ENCODE data around the gene ALK. TPM values are rescaled to one million over a fixed set of nuclear protein-coding genes. Genes with fewer than 3 reads are reported as not detected.

The ALK gene
- polyA plus RNA-seq, 2 of the 4 experiments (the other 2 are of a cell fraction) = not detected

DNA sequence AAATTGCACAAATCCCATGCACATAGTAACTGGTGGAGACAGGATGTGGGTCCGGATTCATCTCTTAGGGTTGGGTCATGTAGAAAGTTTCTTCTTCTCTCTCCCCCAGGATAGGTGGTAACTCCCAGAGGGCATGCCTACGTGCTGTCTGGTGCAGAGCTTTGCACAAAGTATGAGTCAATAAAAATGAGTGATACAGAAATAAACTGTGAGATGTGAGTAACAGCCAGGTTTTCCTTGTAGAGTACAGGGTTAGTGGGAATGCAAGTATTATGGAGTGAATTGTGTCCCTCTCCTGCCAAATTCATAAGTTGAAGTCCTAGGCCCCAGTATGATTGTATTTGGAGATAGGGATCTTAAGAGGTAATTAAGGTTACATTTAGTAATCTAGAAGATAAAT is 289.4 kb downstream of the ALK start:
- CTCF ChIA-PET = no interaction called here
- no peak overlapping the region for H3K27ac ChIP-seq
- TF ChIP-seq RCOR1 (IDR thresholded peaks at IDR 0.05; ENCODE audit: low read depth, low read length) (no peak), POLR2A (IDR thresholded peaks at IDR 0.05; ENCODE audit: low read length) (no peak), CEBPB (IDR thresholded peaks at IDR 0.05) (no peak), HDAC2 (IDR thresholded peaks at IDR 0.05) (no peak), TFCP2L1 (CRISPR knock-in tag; IDR thresholded peaks at IDR 0.05) (no peak), HOXB5 (CRISPR knock-in tag; IDR thresholded peaks at IDR 0.05) (no peak), ZSCAN20 (CRISPR knock-in tag; IDR thresholded peaks at IDR 0.05) (no peak), EHF (CRISPR knock-in tag; IDR thresholded peaks at IDR 0.05) (no peak), ZFP36 (IDR thresholded peaks at IDR 0.05; ENCODE audit: borderline replicate concordance, partially characterized antibody) (no peak), CHD2 (IDR thresholded peaks at IDR 0.05; ENCODE audit: low read length, partially characterized antibody) (no peak), POLR2AphosphoS2 (conservative IDR thresholded peaks at IDR 0.05; ENCODE audit: low read length) (no peak), NPAS2 (CRISPR knock-in tag; IDR thresholded peaks at IDR 0.05; ENCODE audit: borderline replicate concordance) (no peak), ESRRA (IDR thresholded peaks at IDR 0.05; ENCODE audit: borderline replicate concordance, low read length) (no peak), FOXS1 (CRISPR knock-in tag; IDR thresholded peaks at IDR 0.05) (no peak), RNF2 (IDR thresholded peaks at IDR 0.05; ENCODE audit: borderline replicate concordance, low read depth) (no peak)
- TF ChIP-seq, protein P1, sequence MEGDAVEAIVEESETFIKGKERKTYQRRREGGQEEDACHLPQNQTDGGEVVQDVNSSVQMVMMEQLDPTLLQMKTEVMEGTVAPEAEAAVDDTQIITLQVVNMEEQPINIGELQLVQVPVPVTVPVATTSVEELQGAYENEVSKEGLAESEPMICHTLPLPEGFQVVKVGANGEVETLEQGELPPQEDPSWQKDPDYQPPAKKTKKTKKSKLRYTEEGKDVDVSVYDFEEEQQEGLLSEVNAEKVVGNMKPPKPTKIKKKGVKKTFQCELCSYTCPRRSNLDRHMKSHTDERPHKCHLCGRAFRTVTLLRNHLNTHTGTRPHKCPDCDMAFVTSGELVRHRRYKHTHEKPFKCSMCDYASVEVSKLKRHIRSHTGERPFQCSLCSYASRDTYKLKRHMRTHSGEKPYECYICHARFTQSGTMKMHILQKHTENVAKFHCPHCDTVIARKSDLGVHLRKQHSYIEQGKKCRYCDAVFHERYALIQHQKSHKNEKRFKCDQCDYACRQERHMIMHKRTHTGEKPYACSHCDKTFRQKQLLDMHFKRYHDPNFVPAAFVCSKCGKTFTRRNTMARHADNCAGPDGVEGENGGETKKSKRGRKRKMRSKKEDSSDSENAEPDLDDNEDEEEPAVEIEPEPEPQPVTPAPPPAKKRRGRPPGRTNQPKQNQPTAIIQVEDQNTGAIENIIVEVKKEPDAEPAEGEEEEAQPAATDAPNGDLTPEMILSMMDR (IDR thresholded peaks at IDR 0.05) = no peak
- TF ChIP-seq, protein P2, sequence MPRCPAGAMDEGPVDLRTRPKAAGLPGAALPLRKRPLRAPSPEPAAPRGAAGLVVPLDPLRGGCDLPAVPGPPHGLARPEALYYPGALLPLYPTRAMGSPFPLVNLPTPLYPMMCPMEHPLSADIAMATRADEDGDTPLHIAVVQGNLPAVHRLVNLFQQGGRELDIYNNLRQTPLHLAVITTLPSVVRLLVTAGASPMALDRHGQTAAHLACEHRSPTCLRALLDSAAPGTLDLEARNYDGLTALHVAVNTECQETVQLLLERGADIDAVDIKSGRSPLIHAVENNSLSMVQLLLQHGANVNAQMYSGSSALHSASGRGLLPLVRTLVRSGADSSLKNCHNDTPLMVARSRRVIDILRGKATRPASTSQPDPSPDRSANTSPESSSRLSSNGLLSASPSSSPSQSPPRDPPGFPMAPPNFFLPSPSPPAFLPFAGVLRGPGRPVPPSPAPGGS (IDR thresholded peaks at IDR 0.05) = no peak
- TF ChIP-seq, protein P3, sequence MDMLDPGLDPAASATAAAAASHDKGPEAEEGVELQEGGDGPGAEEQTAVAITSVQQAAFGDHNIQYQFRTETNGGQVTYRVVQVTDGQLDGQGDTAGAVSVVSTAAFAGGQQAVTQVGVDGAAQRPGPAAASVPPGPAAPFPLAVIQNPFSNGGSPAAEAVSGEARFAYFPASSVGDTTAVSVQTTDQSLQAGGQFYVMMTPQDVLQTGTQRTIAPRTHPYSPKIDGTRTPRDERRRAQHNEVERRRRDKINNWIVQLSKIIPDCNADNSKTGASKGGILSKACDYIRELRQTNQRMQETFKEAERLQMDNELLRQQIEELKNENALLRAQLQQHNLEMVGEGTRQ (IDR thresholded peaks at IDR 0.05) = no peak
- H3K4me2 ChIP-seq = no peak overlapping the region
- ATAC-seq (no peak), DNase-seq (ENCODE audit: low read depth in 1 of 2, low spot score in 1 of 2) (no peak), FAIRE-seq (no peak)
- WGBS (ENCODE audit: missing lambda C conversion rate) = 24% methylated on average over 2 of the region's 2 CpGs
- no peak overlapping the region for H3K4me3 ChIP-seq
- no peaks in the 10 kb centered on the region for H3K4me1 ChIP-seq
- no peaks in the 10 kb centered on the region for H3K9me3 ChIP-seq
- POLR2A ChIA-PET = no interaction called here

DNA sequence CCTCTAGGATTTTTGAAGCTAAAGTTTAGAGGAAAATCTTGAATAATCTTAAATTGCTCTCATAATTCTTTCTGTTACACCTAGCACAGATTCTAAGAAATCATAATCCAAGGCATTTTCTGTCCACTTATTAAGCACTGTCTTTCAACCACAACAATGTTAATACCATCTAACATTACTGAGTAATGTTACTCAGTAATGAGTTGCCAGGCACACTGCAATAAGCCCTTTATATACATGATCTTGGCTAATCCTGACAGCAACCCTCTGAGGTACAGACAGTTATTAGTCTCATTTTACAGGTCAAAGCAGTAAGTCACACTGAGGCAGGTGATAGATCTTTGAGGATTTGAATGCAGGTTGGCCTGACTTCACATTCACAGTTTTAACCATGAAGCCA is 291.9 kb downstream of the ALK start:
- H3K4me2 ChIP-seq = no peak overlapping the region
- H3K9me3 ChIP-seq = no peaks in the 10 kb centered on the region
- TF ChIP-seq CHD2 (IDR thresholded peaks at IDR 0.05; ENCODE audit: low read length, partially characterized antibody) (no peak), NR3C1 (IDR thresholded peaks at IDR 0.05) (no peak)
- H3K27ac ChIP-seq = no peak overlapping the region
- FAIRE-seq (no peak), DNase-seq (ENCODE audit: low read depth in 1 of 2, low spot score in 1 of 2) (no peak), ATAC-seq (no peak)
- ChIA-PET POLR2A (no interaction called here), CTCF (no interaction called here)
- no peaks in the 10 kb centered on the region for H3K4me1 ChIP-seq
- no peak overlapping the region for H3K4me3 ChIP-seq

DNA sequence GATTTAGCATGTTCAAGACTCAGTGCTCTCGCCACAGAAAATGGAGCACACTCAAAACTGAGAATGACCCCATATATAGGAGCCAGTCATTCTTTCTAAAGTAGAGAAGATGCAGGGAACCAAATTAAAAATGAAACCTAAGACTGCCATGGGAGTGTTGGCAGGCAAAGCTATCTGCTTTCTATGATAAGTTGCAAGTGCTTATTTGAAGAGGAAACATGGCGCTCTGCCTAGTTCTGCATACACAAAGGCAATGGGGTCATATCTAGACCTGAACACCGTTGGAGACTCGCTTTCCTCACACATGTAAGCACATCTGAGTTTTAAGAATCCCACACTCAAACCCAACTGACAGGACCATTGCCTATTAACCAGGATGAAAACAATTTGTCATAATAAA is 292.5 kb downstream of the ALK start:
- 23% methylated on average over 4 of the region's 4 CpGs for WGBS (ENCODE audit: missing lambda C conversion rate)
- Histone ChIP-seq H3K4me2 (no peak overlapping the region), H3K9me3 (no peaks in the 10 kb centered on the region), H3K4me3 (no peak overlapping the region), H3K4me1 (no peaks in the 10 kb centered on the region), H3K27ac (no peak overlapping the region)
- no peak for FAIRE-seq
- DNase-seq (ENCODE audit: low read depth in 1 of 2, low spot score in 1 of 2) = no peak
- TF ChIP-seq PHF8 (IDR thresholded peaks at IDR 0.05; ENCODE audit: borderline replicate concordance, low read depth) (no peak), MAZ (IDR thresholded peaks at IDR 0.05; ENCODE audit: borderline replicate concordance, low read depth, low read length) (no peak), EHF (CRISPR knock-in tag; IDR thresholded peaks at IDR 0.05) (no peak), CBX2 (IDR thresholded peaks at IDR 0.05; ENCODE audit: borderline replicate concordance, low read depth) (no peak), NFE2L2 (conservative IDR thresholded peaks at IDR 0.05; ENCODE audit: low read length) (no peak), EP300 (IDR thresholded peaks at IDR 0.05) (no peak), TFCP2L1 (CRISPR knock-in tag; IDR thresholded peaks at IDR 0.05) (no peak), RCOR1 (IDR thresholded peaks at IDR 0.05; ENCODE audit: low read depth, low read length) (no peak), ZC3H11A (IDR thresholded peaks at IDR 0.05) (no peak), POLR2AphosphoS2 (conservative IDR thresholded peaks at IDR 0.05; ENCODE audit: low read length) (no peak), RARB (CRISPR knock-in tag; IDR thresholded peaks at IDR 0.05) (no peak), HOXB5 (CRISPR knock-in tag; IDR thresholded peaks at IDR 0.05) (no peak)
- TF ChIP-seq, protein P4, sequence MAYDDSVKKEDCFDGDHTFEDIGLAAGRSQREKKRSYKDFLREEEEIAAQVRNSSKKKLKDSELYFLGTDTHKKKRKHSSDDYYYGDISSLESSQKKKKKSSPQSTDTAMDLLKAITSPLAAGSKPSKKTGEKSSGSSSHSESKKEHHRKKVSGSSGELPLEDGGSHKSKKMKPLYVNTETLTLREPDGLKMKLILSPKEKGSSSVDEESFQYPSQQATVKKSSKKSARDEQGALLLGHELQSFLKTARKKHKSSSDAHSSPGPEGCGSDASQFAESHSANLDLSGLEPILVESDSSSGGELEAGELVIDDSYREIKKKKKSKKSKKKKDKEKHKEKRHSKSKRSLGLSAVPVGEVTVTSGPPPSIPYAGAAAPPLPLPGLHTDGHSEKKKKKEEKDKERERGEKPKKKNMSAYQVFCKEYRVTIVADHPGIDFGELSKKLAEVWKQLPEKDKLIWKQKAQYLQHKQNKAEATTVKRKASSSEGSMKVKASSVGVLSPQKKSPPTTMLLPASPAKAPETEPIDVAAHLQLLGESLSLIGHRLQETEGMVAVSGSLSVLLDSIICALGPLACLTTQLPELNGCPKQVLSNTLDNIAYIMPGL (CRISPR knock-in tag; IDR thresholded peaks at IDR 0.05; ENCODE audit: borderline replicate concordance) = no peak
- TF ChIP-seq, protein P5, sequence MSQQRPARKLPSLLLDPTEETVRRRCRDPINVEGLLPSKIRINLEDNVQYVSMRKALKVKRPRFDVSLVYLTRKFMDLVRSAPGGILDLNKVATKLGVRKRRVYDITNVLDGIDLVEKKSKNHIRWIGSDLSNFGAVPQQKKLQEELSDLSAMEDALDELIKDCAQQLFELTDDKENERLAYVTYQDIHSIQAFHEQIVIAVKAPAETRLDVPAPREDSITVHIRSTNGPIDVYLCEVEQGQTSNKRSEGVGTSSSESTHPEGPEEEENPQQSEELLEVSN (IDR thresholded peaks at IDR 0.05; ENCODE audit: borderline replicate concordance, low read depth) = no peak
- POLR2A ChIA-PET = no interaction called here
- CTCF ChIA-PET = interaction anchor here (0.9 kb wide), 1 partner anchor 13 kb away, joined by 3 read pairs; no protein-coding TSS in a partner anchor
- no peak for ATAC-seq

Data from A549 (cell line).